SK-N-MC (cell line): ENCODE measurements around the gene ANXA2R.
"Not testable (repeated sequence)": the region's sequence is repeated elsewhere in the genome, so short reads cannot be mapped to it uniquely, and the experiment has no call there.

Source experiments
- DNase-seq: peaks from one replicate; pipeline ENCODE4 v3.0.0-alpha.2; 2011; ENCODE audit warnings: low read depth, low spot score
- H3K27ac ChIP-seq: fragments of 200-600 bp; sonication (generic); 2 replicates; pipeline ENCODE4 v1.5.1; 2016; ENCODE audit warnings: mixed run types
- H3K36me3 ChIP-seq: fragments of 200-600 bp; sonication (generic); 2 replicates; pipeline ENCODE4 v1.6.1; 2017; ENCODE audit warnings: antibody characterized with exemption, low read length, mixed read lengths; ENCODE audit not compliant: insufficient read depth
- H3K4me3 ChIP-seq: fragments of 200-600 bp; sonication (generic); 2 replicates; pipeline ENCODE4 v1.5.1; 2016
- H3K9ac ChIP-seq: fragments of 200-600 bp; sonication (generic); 2 replicates; pipeline ENCODE4 v1.8.0; 2017; ENCODE audit warnings: mixed run types, mixed read lengths; ENCODE audit not compliant: insufficient read length
- H3K9me3 ChIP-seq: fragments of 200-600 bp; sonication (generic); 2 replicates; pipeline ENCODE4 v1.6.1; 2017; ENCODE audit warnings: low read depth, mild to moderate bottlenecking, antibody characterized with exemption, low read length, moderate library complexity, mixed read lengths
- EZH2 ChIP-seq: fragments of 200-600 bp; sonication (generic); IDR thresholded peaks from one replicate; pipeline ENCODE4 v1.6.1; 2017; ENCODE audit warnings: antibody characterized with exemption
- FOXP2 ChIP-seq: optimal IDR thresholded peaks from 2 replicates; pipeline ENCODE3; 2011; ENCODE audit warnings: mild to moderate bottlenecking, moderate library complexity; ENCODE audit not compliant: insufficient read depth; ENCODE audit errors: extremely low read length, control extremely low read depth
- POLR2AphosphoS5 ChIP-seq: IDR thresholded peaks from 2 replicates; pipeline ENCODE4 v1.6.1; 2012; ENCODE audit warnings: mild to moderate bottlenecking, low read depth, low read length, borderline replicate concordance

The ANXA2R gene

GRCh38 chr5:43074987-43075318 lies 34.8 kb upstream of the ANXA2R start:
- DNase-seq: no peak
- peaks cover 10% of the 10 kb centered on the region; the same call in 1 of the 2 replicates for H3K36me3 ChIP-seq
- TF ChIP-seq FOXP2: no peak
- TF ChIP-seq POLR2AphosphoS5: no peak
- TF ChIP-seq EZH2: no peak
- H3K9ac ChIP-seq: no peak overlapping the region
- no peak overlapping the region for H3K4me3 ChIP-seq
- H3K9me3 ChIP-seq: no peaks in the 10 kb centered on the region
- H3K27ac ChIP-seq: no peak overlapping the region

GRCh38 chr5:43073597-43074546 lies 33.8 kb upstream of the ANXA2R start:
- H3K36me3 ChIP-seq: peaks cover 10% of the 10 kb centered on the region; the same call in 1 of the 2 replicates
- DNase-seq: no peak
- no peaks in the 10 kb centered on the region for H3K9me3 ChIP-seq
- no peak overlapping the region for H3K4me3 ChIP-seq
- no peak for TF ChIP-seq FOXP2
- no peak for TF ChIP-seq EZH2
- no peak for TF ChIP-seq POLR2AphosphoS5
- H3K9ac ChIP-seq: no peak overlapping the region
- H3K27ac ChIP-seq: no peak overlapping the region

- H3K9me3 ChIP-seq, DNase-seq, H3K9ac ChIP-seq, H3K27ac ChIP-seq, H3K4me3 ChIP-seq: not testable (repeated sequence)
- peaks cover 10% of the 10 kb centered on the region; the same call in 1 of the 2 replicates for H3K36me3 ChIP-seq
Measured at GRCh38 chr5:43069401-43069720, 29.2 kb upstream of the ANXA2R start.

GRCh38 chr5:43068037-43068436 lies 27.9 kb upstream of the ANXA2R start:
- no peak for TF ChIP-seq EZH2
- TF ChIP-seq POLR2AphosphoS5: no peak
- TF ChIP-seq FOXP2: no peak
- 0 out of 2 replicates have a peak overlapping the region, but pooled peaks have one; percentile 7 for H3K27ac ChIP-seq
- H3K4me3 ChIP-seq: peak overlapping the region; percentile 99
- no peaks in the 10 kb centered on the region for H3K9me3 ChIP-seq
- peaks cover 10% of the 10 kb centered on the region; the same call in 1 of the 2 replicates for H3K36me3 ChIP-seq
- H3K9ac ChIP-seq: peak overlapping the region; percentile 92
- no peak for DNase-seq

- peak overlapping the region; percentile 99 for H3K4me3 ChIP-seq
- peaks cover 10% of the 10 kb centered on the region; the same call in 1 of the 2 replicates for H3K36me3 ChIP-seq
- peak overlapping the region; percentile 92 for H3K9ac ChIP-seq
- H3K9me3 ChIP-seq: no peaks in the 10 kb centered on the region
- peak; percentile 92 for DNase-seq
- H3K27ac ChIP-seq: peak overlapping the region; percentile 97
- TF ChIP-seq EZH2: no peak
- peak; percentile 78 for TF ChIP-seq POLR2AphosphoS5
Measured at GRCh38 chr5:43066799-43067741, 27.0 kb upstream of the ANXA2R start.

- H3K4me3 ChIP-seq: peak overlapping the region; percentile 99
- TF ChIP-seq FOXP2 (no peak), EZH2 (no peak), POLR2AphosphoS5 (peak; percentile 18; the same call in 1 of the 2 replicates)
- peak overlapping the region; percentile 92 for H3K9ac ChIP-seq
- H3K9me3 ChIP-seq: no peaks in the 10 kb centered on the region
- H3K27ac ChIP-seq: peak overlapping the region; percentile 97
- peaks cover 8% of the 10 kb centered on the region; the same call in 1 of the 2 replicates for H3K36me3 ChIP-seq
- no peak for DNase-seq
Measured at GRCh38 chr5:43065948-43066798, 26.1 kb upstream of the ANXA2R start.

GRCh38 chr5:43065387-43065947 lies 25.3 kb upstream of the ANXA2R start:
- DNase-seq: no peak
- H3K9ac ChIP-seq: peak overlapping the region; percentile 92
- H3K36me3 ChIP-seq: peaks cover under 1% of the 10 kb centered on the region; the same call in 1 of the 2 replicates
- H3K27ac ChIP-seq: peak overlapping the region; percentile 97
- H3K4me3 ChIP-seq: peak overlapping the region; percentile 99
- no peaks in the 10 kb centered on the region for H3K9me3 ChIP-seq
- no peak for TF ChIP-seq POLR2AphosphoS5
- TF ChIP-seq FOXP2: no peak
- TF ChIP-seq EZH2: no peak
